HG02642 (cell line): ENCODE results near the gene ASIC1.
A peak's percentile ranks its signal among the peaks of the same experiment; 100 is the strongest.

ENCODE experiments used
- ATAC-seq: cut with Tn5 transposase; IDR thresholded peaks from one replicate; pipeline ENCODE4 v1.9.1; 2021; ENCODE audit warnings: mild to moderate bottlenecking; ENCODE audit not compliant: unreplicated experiment, poor library complexity

ASIC1 gene

DNA sequence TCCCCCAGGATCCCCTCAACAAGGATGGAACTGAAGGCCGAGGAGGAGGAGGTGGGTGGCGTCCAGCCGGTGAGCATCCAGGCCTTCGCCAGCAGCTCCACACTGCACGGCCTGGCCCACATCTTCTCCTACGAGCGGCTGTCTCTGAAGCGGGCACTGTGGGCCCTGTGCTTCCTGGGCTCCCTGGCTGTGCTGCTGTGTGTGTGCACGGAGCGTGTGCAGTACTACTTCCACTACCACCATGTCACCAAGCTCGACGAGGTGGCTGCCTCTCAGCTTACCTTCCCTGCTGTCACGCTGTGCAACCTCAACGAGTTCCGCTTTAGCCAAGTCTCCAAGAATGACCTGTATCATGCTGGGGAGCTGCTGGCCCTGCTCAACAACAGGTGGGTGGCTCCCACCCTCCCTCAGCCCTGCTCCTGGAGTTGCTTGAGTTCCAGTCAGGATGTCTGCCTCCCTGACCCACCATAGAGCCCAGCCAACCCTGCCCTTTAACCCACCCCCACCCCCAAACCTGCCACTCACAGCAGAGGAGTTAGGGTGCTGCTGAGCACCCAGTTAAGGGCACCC, 1.4 kb downstream of the ASIC1 start:
- ATAC-seq, result no peak

DNA sequence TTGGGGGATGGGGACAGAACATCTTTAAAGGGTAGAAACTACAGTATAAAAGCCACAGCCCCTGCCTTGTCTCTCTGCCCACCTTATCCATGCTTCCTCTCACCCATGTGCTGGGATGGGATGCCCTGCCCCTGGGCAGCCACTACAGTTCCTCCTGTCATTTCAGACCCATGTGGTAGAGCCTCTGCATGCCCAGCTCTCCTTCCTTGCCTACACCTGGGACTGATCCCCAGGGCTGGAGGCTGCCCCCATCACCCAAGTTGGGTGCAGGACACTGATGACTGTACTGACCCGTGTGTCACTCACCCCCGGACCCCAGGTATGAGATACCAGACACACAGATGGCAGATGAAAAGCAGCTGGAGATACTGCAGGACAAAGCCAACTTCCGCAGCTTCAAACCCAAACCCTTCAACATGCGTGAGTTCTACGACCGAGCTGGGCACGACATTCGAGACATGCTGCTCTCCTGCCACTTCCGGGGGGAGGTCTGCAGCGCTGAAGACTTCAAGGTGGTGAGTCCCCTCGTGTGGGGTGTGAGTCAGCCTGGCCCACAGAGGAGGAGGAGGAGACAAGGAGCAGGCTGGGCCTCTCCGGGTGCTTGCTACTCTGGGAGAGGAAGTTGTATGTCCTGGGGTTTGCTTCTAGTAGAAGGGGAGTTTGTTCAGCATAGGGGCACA, 2.2 kb downstream of the ASIC1 start:
- no peak for ATAC-seq

- no peak for ATAC-seq
Observed at GRCh38 chr12:50060120-50060468, 2.7 kb downstream of the ASIC1 start.

DNA sequence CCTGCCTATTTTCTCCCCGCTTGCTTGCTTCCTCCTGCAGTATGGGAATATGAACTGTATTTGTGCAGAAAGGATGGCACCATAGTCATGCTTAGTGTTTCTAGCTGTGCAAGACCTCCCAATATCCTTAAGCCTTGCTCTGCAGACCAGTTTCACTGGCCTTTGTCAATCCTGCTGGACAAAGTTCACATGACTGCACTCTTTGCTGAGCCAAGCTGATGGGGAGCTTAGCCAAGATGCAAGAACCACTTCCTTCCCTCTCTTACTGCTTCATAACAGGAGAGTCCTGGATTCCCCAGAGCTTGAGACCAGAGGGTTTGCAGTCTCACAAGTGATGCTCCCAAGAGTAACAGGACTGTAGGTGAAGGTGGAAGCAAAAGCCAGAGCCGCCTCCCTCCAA, 3.8 kb downstream of the ASIC1 start:
- no peak for ATAC-seq

GRCh38 chr12:50061946-50062686, 4.7 kb downstream of the ASIC1 start:
- no peak for ATAC-seq

- no peak for ATAC-seq
Observed at GRCh38 chr12:50062728-50063460, 5.5 kb downstream of the ASIC1 start.

GRCh38 chr12:50065726-50066310, 8.4 kb downstream of the ASIC1 start:
- ATAC-seq, result no peak

DNA sequence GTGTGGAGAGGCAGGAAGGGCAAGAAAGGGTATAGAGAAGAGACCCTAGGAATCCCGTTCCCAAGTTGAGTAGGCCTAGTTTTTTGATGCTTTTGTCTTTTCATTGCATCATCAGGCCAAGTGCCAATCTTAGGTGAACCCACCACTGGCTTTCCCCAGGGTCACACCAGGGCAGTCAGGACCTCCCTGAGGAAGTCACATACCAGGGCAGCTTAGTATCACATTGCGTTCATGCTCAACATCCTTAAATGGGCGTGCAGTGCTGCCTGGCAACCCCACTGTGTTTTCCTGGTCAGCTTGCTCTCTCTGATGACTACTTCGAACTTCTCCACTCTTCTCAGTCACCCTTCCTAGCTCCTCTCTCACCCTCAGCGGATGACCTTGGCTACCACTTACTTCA, 9.0 kb downstream of the ASIC1 start:
- ATAC-seq, result no peak

GRCh38 chr12:50069069-50069468, 11.7 kb downstream of the ASIC1 start:
- no peak for ATAC-seq

GRCh38 chr12:50069539-50069938, 12.1 kb downstream of the ASIC1 start:
- no peak for ATAC-seq

GRCh38 chr12:50070314-50071060, 13.1 kb downstream of the ASIC1 start:
- no peak for ATAC-seq

DNA sequence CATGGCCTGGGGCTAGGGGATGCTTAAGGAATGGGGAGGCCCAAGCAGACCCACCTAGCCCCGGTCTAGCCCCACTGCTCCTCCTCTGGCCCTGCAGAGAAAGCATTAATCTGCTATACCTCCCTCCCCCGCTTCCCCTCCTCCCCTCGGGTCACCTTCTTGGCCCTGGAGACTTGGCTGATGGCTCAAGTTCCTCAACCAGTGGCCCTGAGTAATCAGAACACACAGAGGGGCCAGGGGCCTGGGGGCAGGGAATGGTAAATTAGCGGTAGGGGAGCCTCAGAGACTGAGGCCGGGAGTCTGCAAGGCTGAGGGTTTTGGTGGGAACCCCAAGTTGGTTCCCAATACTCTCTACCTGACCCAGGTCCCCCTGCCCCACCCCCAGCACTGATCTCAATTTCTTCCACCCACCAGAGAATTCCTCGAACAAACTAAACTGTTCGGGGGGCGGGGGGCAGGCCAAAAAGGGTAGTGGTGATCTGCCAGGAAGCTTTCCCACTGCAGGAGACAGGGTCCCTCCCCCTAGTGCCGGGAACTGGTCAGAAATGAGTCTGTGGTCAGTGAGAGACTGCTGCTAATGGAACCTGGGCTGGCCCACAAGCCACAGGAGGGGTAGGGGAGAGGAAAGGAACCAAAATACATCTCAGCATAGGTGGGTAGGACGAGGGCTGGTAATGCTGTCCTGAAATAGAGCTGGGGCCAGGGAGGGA, 15.0 kb downstream of the ASIC1 start:
- no peak for ATAC-seq

DNA sequence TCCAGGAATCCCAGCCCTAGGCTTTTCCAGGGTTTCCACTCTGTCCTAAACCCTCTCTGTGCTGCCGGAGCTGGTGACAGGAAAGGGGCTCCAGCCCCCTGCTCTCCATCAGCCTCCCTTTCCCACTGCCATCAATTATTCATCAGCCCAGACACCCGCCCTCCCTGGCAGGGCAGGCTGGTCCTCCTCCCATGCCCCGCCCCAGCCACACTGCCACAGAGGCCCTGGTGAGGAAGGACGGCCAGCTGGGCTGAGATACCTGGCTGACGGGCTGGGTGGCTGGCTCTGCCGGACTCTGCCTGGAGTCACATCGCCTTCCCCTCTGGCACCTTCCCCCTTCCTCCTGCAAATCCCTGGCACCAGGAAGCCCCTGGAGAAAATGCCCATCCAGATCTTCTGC, 15.8 kb downstream of the ASIC1 start:
- no peak for ATAC-seq

DNA sequence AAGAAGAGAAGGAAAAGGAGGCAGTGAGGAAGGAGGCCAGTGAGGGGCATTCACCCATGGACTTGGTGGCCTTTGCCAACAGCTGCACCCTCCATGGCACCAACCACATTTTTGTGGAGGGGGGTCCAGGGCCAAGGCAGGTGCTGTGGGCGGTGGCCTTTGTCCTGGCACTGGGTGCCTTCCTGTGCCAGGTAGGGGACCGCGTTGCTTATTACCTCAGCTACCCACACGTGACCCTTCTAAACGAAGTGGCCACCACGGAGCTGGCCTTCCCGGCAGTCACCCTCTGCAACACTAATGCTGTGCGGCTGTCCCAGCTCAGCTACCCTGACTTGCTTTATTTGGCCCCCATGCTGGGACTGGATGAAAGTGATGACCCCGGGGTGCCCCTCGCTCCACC, 16.3 kb downstream of the ASIC1 start:
- ATAC-seq, result no peak

GRCh38 chr12:50074936-50075807, 17.8 kb downstream of the ASIC1 start:
- ATAC-seq, result peak; percentile 79

- no peak for ATAC-seq
Observed at GRCh38 chr12:50075808-50076170, 18.4 kb downstream of the ASIC1 start.

DNA sequence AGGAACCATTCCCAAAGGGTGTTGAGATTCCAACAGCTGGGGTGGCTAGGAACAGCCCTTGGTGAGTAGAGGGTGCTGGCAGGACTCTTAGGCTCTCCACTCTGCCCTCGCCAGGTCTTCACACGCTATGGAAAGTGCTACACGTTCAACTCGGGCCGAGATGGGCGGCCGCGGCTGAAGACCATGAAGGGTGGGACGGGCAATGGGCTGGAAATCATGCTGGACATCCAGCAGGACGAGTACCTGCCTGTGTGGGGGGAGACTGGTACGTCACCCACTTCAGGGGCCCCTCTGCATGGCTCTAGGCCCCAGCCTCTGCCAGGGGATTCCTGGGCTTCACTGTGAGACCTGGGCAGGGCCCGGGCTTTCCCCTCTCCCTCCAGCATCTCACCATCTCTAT, 19.7 kb downstream of the ASIC1 start:
- ATAC-seq, result no peak

DNA sequence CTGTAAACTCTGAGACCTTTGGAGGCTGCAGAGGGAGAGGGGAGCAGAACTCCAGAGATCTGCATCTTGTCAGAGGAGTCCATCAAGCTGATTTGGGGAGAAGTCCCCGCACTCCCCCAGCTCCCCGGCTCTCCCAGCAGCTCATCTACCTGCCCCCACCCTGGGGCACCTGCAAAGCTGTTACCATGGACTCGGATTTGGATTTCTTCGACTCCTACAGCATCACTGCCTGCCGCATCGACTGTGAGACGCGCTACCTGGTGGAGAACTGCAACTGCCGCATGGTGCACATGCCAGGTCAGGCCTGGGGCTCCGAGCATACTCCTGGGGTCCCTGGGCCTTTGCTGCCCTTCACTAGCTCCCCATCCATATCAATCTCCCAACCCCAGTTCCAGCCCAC, 20.9 kb downstream of the ASIC1 start:
- ATAC-seq, result no peak

- ATAC-seq, result no peak
Observed at GRCh38 chr12:50079771-50080170, 22.4 kb downstream of the ASIC1 start.
